GM19463 (cell line): ENCODE results near the gene MUC3A.
"Not testable (repeated sequence)": the region's sequence is repeated elsewhere in the genome, so short reads cannot be mapped to it uniquely, and the experiment has no call there.

Experiments
- ATAC-seq: cut with Tn5 transposase; IDR thresholded peaks from one replicate; pipeline ENCODE4 v1.9.1; 2021; ENCODE audit warnings: mild to moderate bottlenecking, moderate library complexity; ENCODE audit not compliant: unreplicated experiment

The MUC3A gene, protein sequence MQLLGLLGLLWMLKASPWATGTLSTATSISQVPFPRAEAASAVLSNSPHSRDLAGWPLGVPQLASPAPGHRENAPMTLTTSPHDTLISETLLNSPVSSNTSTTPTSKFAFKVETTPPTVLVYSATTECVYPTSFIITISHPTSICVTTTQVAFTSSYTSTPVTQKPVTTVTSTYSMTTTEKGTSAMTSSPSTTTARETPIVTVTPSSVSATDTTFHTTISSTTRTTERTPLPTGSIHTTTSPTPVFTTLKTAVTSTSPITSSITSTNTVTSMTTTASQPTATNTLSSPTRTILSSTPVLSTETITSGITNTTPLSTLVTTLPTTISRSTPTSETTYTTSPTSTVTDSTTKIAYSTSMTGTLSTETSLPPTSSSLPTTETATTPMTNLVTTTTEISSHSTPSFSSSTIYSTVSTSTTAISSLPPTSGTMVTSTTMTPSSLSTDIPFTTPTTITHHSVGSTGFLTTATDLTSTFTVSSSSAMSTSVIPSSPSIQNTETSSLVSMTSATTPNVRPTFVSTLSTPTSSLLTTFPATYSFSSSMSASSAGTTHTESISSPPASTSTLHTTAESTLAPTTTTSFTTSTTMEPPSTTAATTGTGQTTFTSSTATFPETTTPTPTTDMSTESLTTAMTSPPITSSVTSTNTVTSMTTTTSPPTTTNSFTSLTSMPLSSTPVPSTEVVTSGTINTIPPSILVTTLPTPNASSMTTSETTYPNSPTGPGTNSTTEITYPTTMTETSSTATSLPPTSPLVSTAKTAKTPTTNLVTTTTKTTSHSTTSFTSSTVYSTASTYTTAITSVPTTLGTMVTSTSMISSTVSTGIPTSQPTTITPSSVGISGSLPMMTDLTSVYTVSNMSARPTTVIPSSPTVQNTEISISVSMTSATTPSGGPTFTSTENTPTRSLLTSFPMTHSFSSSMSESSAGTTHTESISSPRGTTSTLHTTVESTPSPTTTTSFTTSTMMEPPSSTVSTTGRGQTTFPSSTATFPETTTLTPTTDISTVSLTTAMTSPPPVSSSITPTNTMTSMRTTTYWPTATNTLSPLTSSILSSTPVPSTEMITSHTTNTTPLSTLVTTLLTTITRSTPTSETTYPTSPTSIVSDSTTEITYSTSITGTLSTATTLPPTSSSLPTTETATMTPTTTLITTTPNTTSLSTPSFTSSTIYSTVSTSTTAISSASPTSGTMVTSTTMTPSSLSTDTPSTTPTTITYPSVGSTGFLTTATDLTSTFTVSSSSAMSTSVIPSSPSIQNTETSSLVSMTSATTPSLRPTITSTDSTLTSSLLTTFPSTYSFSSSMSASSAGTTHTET (N-terminal part only)

GRCh38 chr7:100949227-100949932 is at the start of gene MUC3A:
Gene MUC3A, plus strand, starts transcription at chr7:100949534. Its CDS starts 91 bp downstream, at chr7:100949625.
- ATAC-seq, result no peak

DNA sequence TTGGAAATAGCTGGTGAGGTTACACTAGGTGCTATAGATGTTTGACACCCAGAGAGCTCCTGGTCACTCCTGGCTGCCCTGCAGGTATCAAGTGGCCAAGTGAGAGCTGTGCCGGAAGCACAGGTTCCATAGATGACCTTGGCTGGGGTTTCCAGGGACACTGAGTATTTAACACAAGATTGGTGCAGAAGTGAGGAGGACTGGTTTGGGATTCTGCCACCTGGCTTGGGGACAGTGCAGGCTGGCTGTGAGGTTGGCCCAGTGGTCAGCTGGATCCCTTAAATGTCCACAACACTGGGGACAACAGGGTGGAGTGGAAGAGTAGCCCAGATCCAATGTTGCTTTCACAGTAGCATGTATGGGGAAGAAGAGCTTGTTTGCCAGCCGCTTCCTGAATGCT is 48.4 kb upstream of the MUC3A start:
- ATAC-seq, result no peak

DNA sequence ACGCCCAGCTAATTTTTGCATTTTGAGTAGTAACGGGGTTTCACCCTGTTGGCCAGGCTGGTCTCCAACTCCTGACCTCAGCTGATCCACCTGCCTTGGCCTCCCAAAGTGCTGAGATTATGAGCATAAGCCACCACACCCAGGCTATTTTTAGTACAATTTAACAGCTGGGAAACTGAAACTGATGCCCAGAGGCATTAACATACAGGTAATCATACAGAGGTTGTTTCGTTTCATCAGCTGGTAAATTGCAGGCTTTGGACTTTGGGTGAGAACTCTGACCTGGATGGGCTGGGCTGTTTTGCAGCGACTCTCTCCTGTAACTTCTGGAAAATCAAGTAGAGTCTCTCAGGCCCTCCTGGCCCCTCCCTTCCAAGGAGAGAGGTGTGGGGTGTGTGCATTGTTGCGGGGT is 47.4 kb upstream of the MUC3A start:
- ATAC-seq, result no peak

DNA sequence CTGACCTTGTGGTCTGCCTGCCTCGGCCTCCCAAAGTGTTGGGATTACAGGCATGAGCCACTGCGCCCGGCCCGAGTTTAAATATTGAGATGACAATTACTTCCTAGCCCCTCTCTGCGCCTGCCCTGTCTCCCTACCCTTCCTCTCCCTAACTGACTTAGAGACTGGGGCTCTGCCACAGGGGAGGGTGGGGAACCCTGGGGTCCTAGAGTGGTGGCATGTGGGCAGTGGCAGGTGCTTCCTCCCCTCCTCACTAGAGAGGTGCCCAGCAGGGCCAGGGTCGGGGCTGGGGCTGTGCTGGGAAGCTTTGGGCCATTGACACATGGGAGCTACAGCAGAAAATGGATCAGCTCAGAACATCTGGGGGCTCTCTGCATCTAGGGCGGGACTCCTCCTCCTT is 46.7 kb upstream of the MUC3A start:
- no peak for ATAC-seq

DNA sequence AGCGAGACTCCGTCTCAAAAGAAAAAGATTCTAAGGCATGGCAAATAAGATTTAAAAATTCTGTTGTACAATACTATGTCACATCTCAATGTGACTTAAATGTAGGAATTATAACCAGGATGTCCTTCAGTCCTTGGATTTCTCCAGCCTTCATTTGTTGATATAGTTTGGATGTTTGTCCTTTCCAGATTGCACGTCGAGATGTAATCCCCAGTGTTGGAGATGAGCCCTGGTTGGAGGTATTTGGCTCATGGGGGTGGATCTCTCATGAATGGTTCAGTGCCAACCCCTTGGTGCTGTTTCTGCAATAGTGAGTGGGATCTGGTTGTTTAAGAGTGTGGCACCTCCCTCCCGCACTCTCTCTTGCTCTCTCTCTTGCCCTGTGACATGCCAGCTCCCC is 40.8 kb upstream of the MUC3A start:
- ATAC-seq, result no peak

GRCh38 chr7:100910443-100910842 is 38.9 kb upstream of the MUC3A start:
- not testable (repeated sequence) for ATAC-seq

- ATAC-seq, result no peak
Measured at GRCh38 chr7:100911484-100911883, 37.9 kb upstream of the MUC3A start.

DNA sequence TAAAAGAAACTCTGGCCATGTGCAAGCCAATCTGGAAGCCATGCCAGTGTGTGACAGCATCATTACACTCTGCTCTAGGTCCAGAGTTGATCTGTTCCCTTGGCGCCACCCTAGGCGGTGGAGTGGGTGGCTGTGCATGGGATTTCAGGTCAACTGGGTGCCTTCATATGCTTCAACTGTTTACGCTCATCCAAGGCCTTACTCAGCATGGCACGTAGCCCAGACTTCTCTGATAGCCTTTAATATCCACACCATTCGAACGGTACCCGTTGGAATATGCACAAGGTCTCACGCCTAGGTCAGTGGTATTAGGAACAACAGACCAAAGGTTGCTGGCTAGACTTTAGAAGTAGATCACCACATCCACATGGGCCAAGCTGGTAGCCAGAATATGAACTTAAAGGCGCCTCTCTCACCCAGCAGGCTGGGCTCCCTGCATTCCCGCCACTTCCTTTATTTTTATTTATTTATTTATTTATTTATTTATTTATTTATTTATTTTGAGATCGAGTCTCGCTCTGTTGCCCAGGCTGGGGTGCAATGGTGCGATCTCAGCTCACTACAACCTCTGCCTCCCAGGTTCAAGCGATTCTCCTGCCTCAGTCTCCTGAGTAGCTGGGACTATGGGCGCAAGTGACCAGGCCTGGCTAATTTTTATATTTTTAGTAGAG is 35.0 kb upstream of the MUC3A start:
- no peak for ATAC-seq

GRCh38 chr7:100914879-100915447 is 34.4 kb upstream of the MUC3A start:
- no peak for ATAC-seq

GRCh38 chr7:100919335-100919734 is 30.0 kb upstream of the MUC3A start:
- ATAC-seq, result not testable (repeated sequence)

DNA sequence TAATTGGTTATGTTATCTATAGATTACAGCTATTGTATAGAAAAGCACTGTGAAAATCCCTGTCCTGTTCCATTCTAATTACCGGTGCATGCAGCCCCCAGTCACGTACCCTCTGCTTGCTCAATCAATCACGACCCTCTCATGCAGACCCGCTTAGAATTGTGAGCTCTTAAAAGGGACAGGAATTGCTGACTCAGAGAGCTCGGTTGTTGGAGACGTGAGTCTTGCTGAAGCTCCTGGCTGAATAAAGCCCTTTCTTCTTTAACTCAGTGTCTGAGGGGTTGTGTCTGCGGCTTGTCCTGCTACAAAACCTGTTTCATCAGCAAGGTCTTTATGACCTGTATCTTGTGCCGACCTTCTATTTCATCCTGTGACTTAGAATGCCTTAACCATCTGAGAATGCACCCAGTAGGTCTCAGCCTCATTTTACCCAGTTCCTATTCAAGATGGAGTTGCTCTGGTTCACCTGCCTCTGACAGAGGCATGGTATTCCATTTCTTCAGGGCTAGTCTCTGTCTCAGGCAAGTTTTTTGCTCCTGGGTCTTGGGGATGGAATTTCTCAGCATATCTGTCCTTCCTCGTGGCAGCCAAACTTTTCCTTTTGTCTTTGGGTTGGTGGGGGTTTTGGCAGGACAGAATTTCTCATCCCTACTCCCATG is 29.4 kb upstream of the MUC3A start:
- ATAC-seq, result not testable (repeated sequence)

DNA sequence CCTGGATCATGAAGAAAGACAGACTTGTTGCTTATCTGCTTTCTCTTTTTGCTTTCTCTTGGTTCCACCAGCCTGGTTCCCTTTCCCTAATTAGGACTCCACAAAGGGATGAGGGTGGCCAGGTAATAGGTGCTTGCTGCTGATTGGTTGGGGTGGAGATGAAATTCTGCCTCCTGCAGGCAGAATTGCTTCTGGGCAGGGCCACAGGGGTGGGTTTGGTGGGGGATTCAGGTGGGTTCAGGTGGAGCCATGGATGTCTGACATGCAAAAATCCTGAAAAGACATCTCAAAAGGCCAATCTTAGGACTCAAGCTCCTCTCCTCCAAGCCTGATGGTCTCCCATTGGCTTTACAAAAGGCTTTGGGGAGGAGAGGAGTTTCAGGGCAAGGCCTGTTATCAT is 28.3 kb upstream of the MUC3A start:
- no peak for ATAC-seq

DNA sequence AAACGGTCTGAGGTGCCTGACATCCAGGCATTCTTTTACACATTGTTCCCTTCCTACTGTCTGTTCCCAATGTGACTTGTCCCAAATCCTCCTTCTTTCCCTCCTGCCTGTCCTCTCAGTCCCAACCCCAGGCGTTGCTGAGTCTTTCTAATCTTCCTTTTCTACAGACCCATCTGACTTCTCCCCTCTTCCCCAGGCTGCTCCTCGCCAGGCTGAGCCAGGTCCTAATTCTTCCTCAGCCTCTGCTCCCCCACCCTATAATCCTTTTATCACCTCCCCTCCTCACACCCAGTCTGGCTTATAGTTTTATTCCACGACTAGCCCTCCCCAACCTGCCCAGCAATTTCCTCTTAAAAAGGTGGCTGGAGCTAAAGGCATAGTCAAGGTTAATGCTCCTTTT is 25.7 kb upstream of the MUC3A start:
- ATAC-seq, result not testable (repeated sequence)

DNA sequence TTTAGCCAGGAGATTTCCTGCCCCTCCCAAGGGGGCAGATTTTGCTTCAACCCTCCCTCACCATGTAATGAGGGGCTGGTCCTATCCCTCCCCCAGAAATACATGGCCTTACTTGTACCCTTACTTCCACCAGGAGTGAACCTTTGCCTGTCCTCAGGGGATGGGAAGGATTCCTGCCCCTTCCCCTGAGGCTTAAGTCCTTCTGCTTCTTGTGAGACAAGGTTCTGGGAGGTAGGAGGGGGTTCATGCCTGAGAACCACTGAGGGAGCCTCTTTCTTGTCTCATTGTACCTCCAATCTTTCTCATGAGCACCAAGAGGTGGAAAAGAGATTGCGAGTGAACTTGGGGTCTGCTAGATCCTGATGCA is 19.5 kb upstream of the MUC3A start:
- ATAC-seq, result no peak

DNA sequence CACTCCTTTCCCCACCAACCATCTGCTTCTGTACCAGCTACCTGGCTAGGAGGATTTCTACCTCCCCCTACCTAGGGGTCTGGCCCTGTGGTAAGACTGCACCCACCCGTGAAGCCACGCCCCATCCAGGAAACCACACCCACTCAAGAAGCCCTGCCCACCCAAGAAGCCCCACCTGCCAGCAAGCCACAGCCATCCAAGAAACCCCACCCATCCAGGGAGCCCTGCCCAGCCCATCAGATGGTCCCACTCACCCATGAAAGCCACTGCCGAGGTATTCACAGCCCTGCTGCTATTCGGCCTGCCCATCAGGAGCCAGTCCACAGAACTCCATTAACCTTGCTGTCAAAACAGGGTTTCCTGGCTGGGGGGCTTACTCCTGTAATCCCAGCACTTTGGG is 15.6 kb upstream of the MUC3A start:
- no peak for ATAC-seq

DNA sequence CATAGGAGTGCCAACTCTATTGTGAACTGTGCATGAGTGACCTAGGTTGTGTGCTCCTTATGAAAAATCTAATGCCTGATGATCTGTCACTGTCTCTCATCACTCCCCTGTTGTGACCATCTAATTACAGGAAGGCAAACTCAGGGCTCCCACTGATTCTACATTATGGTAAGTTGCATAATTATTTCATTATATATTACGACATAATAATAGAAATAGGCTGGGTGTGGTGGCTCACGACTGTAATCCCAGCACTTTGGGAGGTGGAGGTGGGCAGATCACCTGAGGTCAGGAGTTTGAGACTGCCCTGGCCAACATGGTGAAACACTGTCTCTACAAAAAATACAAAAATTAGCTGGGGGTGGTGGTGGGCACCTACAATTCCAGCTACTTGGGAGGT is 14.0 kb upstream of the MUC3A start:
- ATAC-seq, result not testable (repeated sequence)

GRCh38 chr7:100936167-100936566 is 13.2 kb upstream of the MUC3A start:
- not testable (repeated sequence) for ATAC-seq

GRCh38 chr7:100942045-100942774 is 7.1 kb upstream of the MUC3A start:
- ATAC-seq, result no peak
